GM12874 (cell line): Measurements from ENCODE around the gene FBXL13.

Experiments used
- TF ChIP-seq, protein P1 (sequence below): IDR thresholded peaks from 2 replicates; pipeline ENCODE4 v1.5.1; 2011; ENCODE audit warnings: low read depth, mild to moderate bottlenecking, control low read depth, low read length, moderate library complexity; ENCODE audit not compliant: insufficient read depth

Gene FBXL13

DNA sequence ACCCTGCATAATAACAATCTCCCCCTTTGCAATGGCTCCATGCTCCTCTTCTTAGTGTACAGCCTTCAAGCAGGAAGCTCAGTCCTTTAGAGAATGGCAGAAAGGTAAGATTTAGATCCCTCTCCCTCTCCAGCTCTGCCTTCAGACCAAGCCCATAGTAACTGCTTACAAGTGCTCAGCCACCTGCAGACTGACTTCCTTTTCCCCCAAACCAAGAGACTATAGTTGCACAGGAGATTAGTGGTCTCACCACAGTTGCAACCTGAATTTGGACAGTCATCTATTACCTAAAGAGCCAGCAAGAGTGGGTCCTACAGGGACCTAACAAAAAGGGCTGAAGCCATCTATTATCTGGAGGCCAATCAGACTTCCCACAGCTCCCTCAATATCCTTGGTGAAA, 16.5 kb downstream of the FBXL13 start:
- TF ChIP-seq, protein P1, sequence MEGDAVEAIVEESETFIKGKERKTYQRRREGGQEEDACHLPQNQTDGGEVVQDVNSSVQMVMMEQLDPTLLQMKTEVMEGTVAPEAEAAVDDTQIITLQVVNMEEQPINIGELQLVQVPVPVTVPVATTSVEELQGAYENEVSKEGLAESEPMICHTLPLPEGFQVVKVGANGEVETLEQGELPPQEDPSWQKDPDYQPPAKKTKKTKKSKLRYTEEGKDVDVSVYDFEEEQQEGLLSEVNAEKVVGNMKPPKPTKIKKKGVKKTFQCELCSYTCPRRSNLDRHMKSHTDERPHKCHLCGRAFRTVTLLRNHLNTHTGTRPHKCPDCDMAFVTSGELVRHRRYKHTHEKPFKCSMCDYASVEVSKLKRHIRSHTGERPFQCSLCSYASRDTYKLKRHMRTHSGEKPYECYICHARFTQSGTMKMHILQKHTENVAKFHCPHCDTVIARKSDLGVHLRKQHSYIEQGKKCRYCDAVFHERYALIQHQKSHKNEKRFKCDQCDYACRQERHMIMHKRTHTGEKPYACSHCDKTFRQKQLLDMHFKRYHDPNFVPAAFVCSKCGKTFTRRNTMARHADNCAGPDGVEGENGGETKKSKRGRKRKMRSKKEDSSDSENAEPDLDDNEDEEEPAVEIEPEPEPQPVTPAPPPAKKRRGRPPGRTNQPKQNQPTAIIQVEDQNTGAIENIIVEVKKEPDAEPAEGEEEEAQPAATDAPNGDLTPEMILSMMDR, result no peak

DNA sequence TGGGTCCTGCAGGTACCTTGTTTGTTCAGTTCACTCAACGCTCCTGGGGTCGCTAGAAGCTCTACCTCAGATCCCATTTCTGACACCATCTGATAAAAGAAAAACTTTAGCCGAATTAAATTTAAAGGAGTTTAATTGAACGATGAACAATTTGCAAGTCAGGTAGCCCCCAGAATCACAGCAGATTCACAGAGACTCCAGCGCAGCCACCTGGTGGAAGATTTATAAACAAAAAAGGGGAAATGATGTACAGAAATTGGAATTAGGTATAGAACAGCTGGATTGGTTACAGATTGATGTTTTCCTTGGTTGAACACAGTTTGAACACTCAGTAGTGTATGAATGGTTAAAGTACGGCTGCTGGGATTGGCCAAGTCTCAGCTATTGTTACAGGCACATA, 23.1 kb downstream of the FBXL13 start:
- TF ChIP-seq, protein P1, result no peak

DNA sequence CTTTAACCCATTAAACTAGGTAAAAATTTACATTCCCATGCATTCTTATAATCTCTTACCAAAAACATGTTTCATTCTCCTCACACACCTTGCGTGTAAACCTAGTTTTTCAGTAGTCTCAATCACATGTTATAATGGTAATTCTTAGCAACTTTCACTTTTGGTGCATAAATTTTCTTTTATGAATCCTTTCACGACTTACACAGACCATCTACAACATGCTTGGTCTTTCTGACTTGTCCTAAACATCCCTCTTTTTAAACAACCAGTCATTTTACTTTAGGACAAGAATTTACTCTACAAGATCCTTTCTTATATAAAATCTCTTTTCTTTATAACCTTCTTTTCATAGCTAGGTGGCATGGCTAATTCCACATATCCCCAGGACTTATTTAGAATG, 25.8 kb downstream of the FBXL13 start:
- TF ChIP-seq, protein P1, result no peak

DNA sequence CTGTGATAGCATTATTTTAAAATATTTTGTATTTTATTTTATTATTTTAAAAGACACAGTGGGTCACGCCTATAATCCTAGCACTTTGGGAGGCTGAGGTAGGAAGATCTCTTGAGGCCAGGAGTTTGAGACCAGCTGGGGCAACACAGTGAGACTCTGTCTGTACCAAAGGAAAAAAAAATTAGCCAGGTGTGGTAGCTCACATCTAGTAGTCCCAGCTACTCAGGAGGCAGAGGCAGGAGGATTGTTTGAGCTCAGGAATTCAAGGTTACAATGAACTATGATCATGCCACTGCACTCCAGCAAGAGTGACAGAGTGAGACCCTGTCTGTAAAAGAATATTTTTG, 37.1 kb downstream of the FBXL13 start:
- TF ChIP-seq, protein P1, result no peak

DNA sequence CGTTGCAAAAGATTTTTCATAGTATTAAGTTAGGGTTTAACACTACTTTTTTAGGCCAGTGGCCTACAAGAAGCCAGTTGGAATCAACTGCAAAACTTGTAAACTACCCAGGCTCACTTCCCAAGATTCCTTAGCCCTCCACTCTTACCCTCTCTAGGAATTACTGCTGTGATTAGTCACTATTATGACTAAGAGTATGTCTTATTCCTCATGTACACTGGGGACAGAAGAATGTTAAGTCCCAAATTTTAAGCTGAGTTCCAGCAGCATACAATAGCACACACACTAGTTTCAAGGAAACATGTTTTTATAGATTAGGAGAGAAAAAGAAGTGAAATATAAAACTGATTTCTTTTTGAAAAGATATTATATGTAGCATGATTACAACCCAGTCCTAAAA, 42.8 kb downstream of the FBXL13 start:
- TF ChIP-seq, protein P1, result no peak

DNA sequence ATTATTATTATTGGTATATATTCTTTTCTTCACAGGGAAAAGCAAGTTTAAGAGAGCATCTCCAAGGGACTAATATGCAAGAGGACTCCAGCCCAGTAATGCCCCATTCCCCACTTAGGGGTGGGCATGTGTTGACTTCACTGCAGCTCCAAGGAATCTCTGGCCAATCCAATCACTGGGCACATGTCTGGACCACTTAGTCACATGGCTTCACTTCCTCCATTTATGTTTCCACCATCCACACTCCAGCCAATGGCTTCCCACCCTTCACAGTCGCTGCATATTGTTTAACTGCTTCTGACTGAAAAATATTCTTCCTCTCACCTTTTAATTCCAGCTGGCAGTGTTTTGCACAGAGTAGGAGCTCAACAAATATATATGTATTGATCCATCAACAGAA, 43.6 kb downstream of the FBXL13 start:
- TF ChIP-seq, protein P1, result no peak

DNA sequence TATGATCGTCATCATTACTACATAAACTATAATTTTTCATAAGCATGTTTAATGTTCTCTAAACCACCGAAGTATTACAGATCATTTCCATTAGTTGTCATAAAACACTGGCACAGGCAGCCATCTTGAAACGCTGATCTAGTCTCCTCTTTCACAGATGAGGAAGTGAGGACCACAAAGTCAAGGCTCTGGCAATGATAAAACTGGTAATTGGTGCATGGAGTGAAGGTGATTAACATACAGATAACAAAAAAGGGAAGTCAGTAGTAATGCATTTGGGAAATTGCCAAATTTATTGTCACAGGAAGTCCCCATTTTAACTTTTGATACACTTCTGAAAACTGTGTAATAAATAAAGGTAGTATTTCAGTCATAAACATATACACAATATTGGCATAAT, 49.3 kb downstream of the FBXL13 start:
- TF ChIP-seq, protein P1, result no peak

DNA sequence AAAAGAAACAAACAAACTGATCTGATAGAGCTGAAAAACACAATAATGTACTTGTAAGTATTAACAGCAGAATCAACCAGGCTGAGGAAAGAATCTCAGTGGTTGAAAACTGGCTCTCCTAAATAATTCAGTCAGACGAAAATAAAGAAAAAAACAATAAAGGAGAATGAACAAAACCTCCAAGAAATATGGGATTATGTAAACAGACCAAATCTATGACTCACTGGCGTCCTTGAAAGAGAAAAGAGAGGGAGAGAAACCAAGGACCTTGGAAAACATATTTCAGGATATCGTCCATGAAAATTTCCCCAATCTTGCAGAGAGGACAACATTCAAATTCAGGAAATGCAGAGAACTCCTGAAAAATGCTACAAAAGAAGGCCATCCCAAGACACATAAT, 62.9 kb downstream of the FBXL13 start:
- TF ChIP-seq, protein P1, result no peak
